K562 (cell line): Measurements from ENCODE around the gene SIGLEC11. TPM values are rescaled to one million over a fixed set of nuclear protein-coding genes. Genes with fewer than 3 reads are reported as not detected.
A peak's percentile ranks its signal among the peaks of the same experiment; 100 is the strongest.

Experiments used
- CCNT2 ChIP-seq: IDR thresholded peaks from 2 replicates; pipeline ENCODE4 v1.6.1; 2011; ENCODE audit warnings: borderline replicate concordance, low read depth, mild to moderate bottlenecking, moderate library complexity, mixed read lengths, low read length; ENCODE audit not compliant: insufficient read length; ENCODE audit errors: extremely low read depth
- E2F8 ChIP-seq: fragments of 450-650 bp; IDR thresholded peaks from 2 replicates; pipeline ENCODE4 v1.7.1; 2018; ENCODE audit warnings: mild to moderate bottlenecking, low read depth; ENCODE audit not compliant: partially characterized antibody
- ERF ChIP-seq: fragments of 450-650 bp; formaldehyde crosslinking; IDR thresholded peaks from 2 replicates; pipeline ENCODE4 v1.4.0; 2020; ENCODE audit warnings: mild to moderate bottlenecking, mixed read lengths
- FOXK1 ChIP-seq: sonication (generic); formaldehyde crosslinking; IDR thresholded peaks from 2 replicates; pipeline ENCODE4 v1.8.0; 2022; ENCODE audit warnings: missing genetic modification reagents, mild to moderate bottlenecking, borderline replicate concordance
- HINFP ChIP-seq: fragments of 450-650 bp; conservative IDR thresholded peaks from 2 replicates; pipeline ENCODE4 v1.6.1; 2016; ENCODE audit warnings: missing genetic modification characterization, low read depth, mild to moderate bottlenecking, control low read depth, missing compliant biosample characterization
- PHB ChIP-seq: fragments of 250-450 bp; sonication (Bioruptor Pico); IDR thresholded peaks from 2 replicates; pipeline ENCODE4 v1.5.0; 2021
- POLR2B ChIP-seq: fragments of 450-650 bp; IDR thresholded peaks from 2 replicates; pipeline ENCODE4 v1.6.1; 2018; ENCODE audit warnings: low read depth; ENCODE audit not compliant: partially characterized antibody
- PRMT5 ChIP-seq: sonication (generic); formaldehyde crosslinking; IDR thresholded peaks from 2 replicates; pipeline ENCODE4 v1.5.0; 2020; ENCODE audit warnings: missing genetic modification reagents
- RAD21 ChIP-seq, 2 experiments: fragments of 250-450 bp in 1 of 2; fragments of 450-650 bp in 1 of 2; sonication (Bioruptor Pico) in 1 of 2; formaldehyde crosslinking in 1 of 2; IDR thresholded peaks in 1 of 2; conservative IDR thresholded peaks in 1 of 2; 2 replicates each; pipeline versions ENCODE4 v1.4.0 to v1.8.0; 2020 to 2022; ENCODE audit warnings: mild to moderate bottlenecking in 2 of 2, moderate library complexity in 1 of 2
- SNRNP70 ChIP-seq: fragments of 200-400 bp; formaldehyde crosslinking; optimal IDR thresholded peaks from 2 replicates; pipeline ENCODE3; 2017; ENCODE audit warnings: low read depth, low read length
- SRSF3 ChIP-seq: fragments of 200-400 bp; formaldehyde crosslinking; IDR thresholded peaks from 2 replicates; pipeline ENCODE4 v1.6.1; 2016; ENCODE audit warnings: mild to moderate bottlenecking, low read length, moderate library complexity; ENCODE audit not compliant: insufficient read depth
- SRSF7 ChIP-seq: fragments of 200-400 bp; formaldehyde crosslinking; optimal IDR thresholded peaks from 2 replicates; pipeline ENCODE3; 2017; ENCODE audit warnings: mild to moderate bottlenecking, low read depth, low read length
- THRB ChIP-seq: fragments of 450-650 bp; formaldehyde crosslinking; conservative IDR thresholded peaks from 2 replicates; pipeline ENCODE4 v1.4.0; 2022; ENCODE audit warnings: mild to moderate bottlenecking, missing genetic modification characterization
- ZBTB17 ChIP-seq: fragments of 450-650 bp; formaldehyde crosslinking; IDR thresholded peaks from 2 replicates; pipeline ENCODE4 v1.4.0; 2020; ENCODE audit warnings: mild to moderate bottlenecking
- ZNF174 ChIP-seq: fragments of 250-450 bp; sonication (Bioruptor Pico); IDR thresholded peaks from 2 replicates; pipeline ENCODE4 v1.4.0; 2020; ENCODE audit warnings: mild to moderate bottlenecking
- ZNF274 ChIP-seq: IDR thresholded peaks from 2 replicates; pipeline ENCODE4 v1.6.1; 2011; ENCODE audit warnings: low read depth, mild to moderate bottlenecking, low read length, moderate library complexity, borderline replicate concordance
- ZNF3 ChIP-seq: fragments of 250-450 bp; sonication (Bioruptor Pico); IDR thresholded peaks from 2 replicates; pipeline ENCODE4 v1.5.0; 2021; ENCODE audit warnings: mild to moderate bottlenecking, moderate library complexity
- polyA plus RNA-seq, 8 experiments: library from polyadenylated mRNA; depleted of rRNA in 4 of 8; stranded (reverse) in 5 of 8; unstranded in 3 of 8; fragments of >200 nt; fragmentation: Nextera tagmentation in 2 of 8; fragmentation: Illumina TruSeq in 1 of 8; extraction: Ambion mirVana in 2 of 8; extraction: Trizol in 1 of 8; gene quantifications; 2 replicates each; pipeline versions ENCODE4 v1.2.1 to v1.2.3, GENCODE V29; 2011 to 2014; ENCODE audit warnings: inconsistent platforms in 1 of 8, missing spikeins in 1 of 8
- total RNA-seq, 7 experiments: library from RNA; depleted of rRNA in 6 of 7; stranded (reverse); fragments of >200 nt in 6 of 7; fragmentation: Illumina TruSeq in 2 of 7; extraction: Trizol in 2 of 7; gene quantifications; 2 replicates each; pipeline versions ENCODE4 v1.2.1 to v1.2.3, GENCODE V29; 2011 to 2021; ENCODE audit warnings: low replicate concordance in 1 of 7
- TF ChIP-seq, protein P1 (sequence below): fragments of 450-650 bp; formaldehyde crosslinking; IDR thresholded peaks from 2 replicates; pipeline ENCODE4 v1.4.0; 2022; ENCODE audit warnings: mild to moderate bottlenecking, moderate library complexity
- TF ChIP-seq, protein P2 (sequence below): fragments of 250-450 bp; sonication (Bioruptor Pico); IDR thresholded peaks from 2 replicates; pipeline ENCODE4 v1.5.0; 2021; ENCODE audit warnings: mild to moderate bottlenecking, borderline replicate concordance

The SIGLEC11 gene
- total and polyA plus RNA-seq, 9 of the 15 experiments (the other 6 are each of a cell fraction or from before 2014, with no cell fraction given) = not detected

GRCh38 chr19:49933643-49934042, 27.3 kb downstream of the SIGLEC11 start (continued):
- TF ChIP-seq, protein P1, sequence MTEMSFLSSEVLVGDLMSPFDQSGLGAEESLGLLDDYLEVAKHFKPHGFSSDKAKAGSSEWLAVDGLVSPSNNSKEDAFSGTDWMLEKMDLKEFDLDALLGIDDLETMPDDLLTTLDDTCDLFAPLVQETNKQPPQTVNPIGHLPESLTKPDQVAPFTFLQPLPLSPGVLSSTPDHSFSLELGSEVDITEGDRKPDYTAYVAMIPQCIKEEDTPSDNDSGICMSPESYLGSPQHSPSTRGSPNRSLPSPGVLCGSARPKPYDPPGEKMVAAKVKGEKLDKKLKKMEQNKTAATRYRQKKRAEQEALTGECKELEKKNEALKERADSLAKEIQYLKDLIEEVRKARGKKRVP = peak; percentile 78; the same call in 1 of the 2 replicates
- TF ChIP-seq SRSF3 (no peak), PHB (CRISPR knock-in tag) (peak; percentile 88), ZBTB17 (CRISPR knock-in tag) (peak; percentile 77), POLR2B (peak; percentile 91), SNRNP70 (no peak), CCNT2 (peak; percentile 9), PRMT5 (0 out of 2 replicates have a peak, but pooled peaks have one; percentile 5), ZNF174 (no peak), ERF (peak; percentile 94), ZNF274 (no peak), FOXK1 (CRISPR knock-in tag) (no peak), HINFP (tag) (no peak), ZNF3 (CRISPR knock-in tag) (peak; percentile 50; the same call in 1 of the 2 replicates), SRSF7 (no peak), E2F8 (peak; percentile 87), THRB (peak; percentile 98), RAD21 (CRISPR knock-in tag; conservative IDR thresholded peaks at IDR 0.05 in 1 of 2, IDR thresholded peaks at IDR 0.05 in 1 of 2) (0 out of 4 replicates have a peak, but pooled peaks of 1 of the 2 experiments have one; percentile 14)
- TF ChIP-seq, protein P2, sequence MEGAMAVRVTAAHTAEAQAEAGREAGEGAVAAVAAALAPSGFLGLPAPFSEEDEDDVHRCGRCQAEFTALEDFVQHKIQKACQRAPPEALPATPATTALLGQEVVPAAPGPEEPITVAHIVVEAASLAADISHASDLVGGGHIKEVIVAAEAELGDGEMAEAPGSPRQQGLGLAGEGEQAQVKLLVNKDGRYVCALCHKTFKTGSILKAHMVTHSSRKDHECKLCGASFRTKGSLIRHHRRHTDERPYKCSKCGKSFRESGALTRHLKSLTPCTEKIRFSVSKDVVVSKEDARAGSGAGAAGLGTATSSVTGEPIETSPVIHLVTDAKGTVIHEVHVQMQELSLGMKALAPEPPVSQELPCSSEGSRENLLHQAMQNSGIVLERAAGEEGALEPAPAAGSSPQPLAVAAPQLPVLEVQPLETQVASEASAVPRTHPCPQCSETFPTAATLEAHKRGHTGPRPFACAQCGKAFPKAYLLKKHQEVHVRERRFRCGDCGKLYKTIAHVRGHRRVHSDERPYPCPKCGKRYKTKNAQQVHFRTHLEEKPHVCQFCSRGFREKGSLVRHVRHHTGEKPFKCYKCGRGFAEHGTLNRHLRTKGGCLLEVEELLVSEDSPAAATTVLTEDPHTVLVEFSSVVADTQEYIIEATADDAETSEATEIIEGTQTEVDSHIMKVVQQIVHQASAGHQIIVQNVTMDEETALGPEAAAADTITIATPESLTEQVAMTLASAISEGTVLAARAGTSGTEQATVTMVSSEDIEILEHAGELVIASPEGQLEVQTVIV = no peak
